GM15510 (cell line): Measurements from ENCODE around the gene NRP1.

Experiments used
- POLR2A ChIP-seq: IDR thresholded peaks from 3 replicates; pipeline ENCODE4 v1.6.1; 2011; ENCODE audit warnings: borderline replicate concordance; ENCODE audit not compliant: insufficient read length; ENCODE audit errors: extremely low read depth

The NRP1 gene

GRCh38 chr10:33146189-33147012 lies 188.1 kb downstream of the NRP1 start:
- no peak for TF ChIP-seq POLR2A

GRCh38 chr10:33145451-33146188 lies 188.8 kb downstream of the NRP1 start:
- no peak for TF ChIP-seq POLR2A

GRCh38 chr10:33143160-33143728 lies 191.2 kb downstream of the NRP1 start:
- TF ChIP-seq POLR2A, result no peak

GRCh38 chr10:33142295-33142694 lies 192.2 kb downstream of the NRP1 start:
- no peak for TF ChIP-seq POLR2A

- TF ChIP-seq POLR2A, result no peak
Measured at GRCh38 chr10:33141251-33141650, 193.2 kb downstream of the NRP1 start.

GRCh38 chr10:33139181-33139646 lies 195.3 kb downstream of the NRP1 start:
- no peak for TF ChIP-seq POLR2A

GRCh38 chr10:33137356-33138005 lies 197.0 kb downstream of the NRP1 start:
- no peak for TF ChIP-seq POLR2A

GRCh38 chr10:33136781-33137180 lies 197.7 kb downstream of the NRP1 start:
- no peak for TF ChIP-seq POLR2A

GRCh38 chr10:33136271-33136670 lies 198.2 kb downstream of the NRP1 start:
- TF ChIP-seq POLR2A, result no peak

- no peak for TF ChIP-seq POLR2A
Measured at GRCh38 chr10:33134011-33134751, 200.3 kb downstream of the NRP1 start.

- no peak for TF ChIP-seq POLR2A
Measured at GRCh38 chr10:33133557-33133956, 200.9 kb downstream of the NRP1 start.

- TF ChIP-seq POLR2A, result no peak
Measured at GRCh38 chr10:33132626-33133025, 201.8 kb downstream of the NRP1 start.

- no peak for TF ChIP-seq POLR2A
Measured at GRCh38 chr10:33129996-33130386, 204.5 kb downstream of the NRP1 start.
